HG03565 (cell line): ENCODE results near the gene NAALADL2.
"Not testable (repeated sequence)": the region's sequence is repeated elsewhere in the genome, so short reads cannot be mapped to it uniquely, and the experiment has no call there.

Experiments used
- ATAC-seq: cut with Tn5 transposase; IDR thresholded peaks from one replicate; pipeline ENCODE4 v1.9.1; 2021; ENCODE audit warnings: mild to moderate bottlenecking, moderate library complexity; ENCODE audit not compliant: unreplicated experiment

NAALADL2 gene

GRCh38 chr3:175346573-175347356, 487.6 kb downstream of the NAALADL2 start:
- no peak for ATAC-seq

- ATAC-seq = no peak
These were observed 490.0 kb downstream of the NAALADL2 start for GRCh38 chr3:175349168-175349567.

GRCh38 chr3:175355801-175356335, 496.7 kb downstream of the NAALADL2 start:
- ATAC-seq = no peak

- ATAC-seq = no peak
These were observed 497.8 kb downstream of the NAALADL2 start for GRCh38 chr3:175356899-175357324.

- ATAC-seq = no peak
These were observed 498.6 kb downstream of the NAALADL2 start for GRCh38 chr3:175357758-175358157.

- ATAC-seq = no peak
These were observed 499.8 kb downstream of the NAALADL2 start for GRCh38 chr3:175358935-175359334.

GRCh38 chr3:175370426-175370825, 511.3 kb downstream of the NAALADL2 start:
- not testable (repeated sequence) for ATAC-seq

GRCh38 chr3:175371187-175371586, 512.1 kb downstream of the NAALADL2 start:
- not testable (repeated sequence) for ATAC-seq

- no peak for ATAC-seq
These were observed 515.6 kb downstream of the NAALADL2 start for GRCh38 chr3:175374705-175375104.

- ATAC-seq = peak; percentile 79
These were observed 519.2 kb downstream of the NAALADL2 start for GRCh38 chr3:175378348-175378747.

GRCh38 chr3:175381685-175382084, 522.6 kb downstream of the NAALADL2 start:
- ATAC-seq = no peak

- ATAC-seq = no peak
These were observed 524.2 kb downstream of the NAALADL2 start for GRCh38 chr3:175383371-175383770.

- ATAC-seq = no peak
These were observed 524.7 kb downstream of the NAALADL2 start for GRCh38 chr3:175383813-175384212.

- ATAC-seq = no peak
These were observed 525.4 kb downstream of the NAALADL2 start for GRCh38 chr3:175384569-175384968.

GRCh38 chr3:175386630-175387029, 527.5 kb downstream of the NAALADL2 start:
- ATAC-seq = no peak

GRCh38 chr3:175389560-175389959, 530.4 kb downstream of the NAALADL2 start:
- ATAC-seq = no peak

- ATAC-seq = no peak
These were observed 532.5 kb downstream of the NAALADL2 start for GRCh38 chr3:175391601-175392000.

GRCh38 chr3:175392653-175393052, 533.5 kb downstream of the NAALADL2 start:
- no peak for ATAC-seq

GRCh38 chr3:175397372-175397771, 538.2 kb downstream of the NAALADL2 start:
- ATAC-seq = no peak

- no peak for ATAC-seq
These were observed 539.5 kb downstream of the NAALADL2 start for GRCh38 chr3:175398676-175399075.

GRCh38 chr3:175399156-175399840, 540.2 kb downstream of the NAALADL2 start:
- ATAC-seq = no peak

GRCh38 chr3:175404027-175404426, 544.9 kb downstream of the NAALADL2 start:
- ATAC-seq = no peak
